HepG2 (cell line): Measurements from ENCODE around the gene SERINC2. TPM values are rescaled to one million over a fixed set of nuclear protein-coding genes. Genes with fewer than 3 reads are reported as not detected.
A peak's percentile ranks its signal among the peaks of the same experiment; 100 is the strongest.

ENCODE experiments used
- KAT2B ChIP-seq: fragments of 150-350 bp; IDR thresholded peaks from 2 replicates; pipeline ENCODE4 v1.6.1; 2014; ENCODE audit warnings: low read depth, low read length, borderline replicate concordance
- TEAD3 ChIP-seq: optimal IDR thresholded peaks from 2 replicates; pipeline ENCODE3; 2016; ENCODE audit warnings: borderline replicate concordance
- XRCC5 ChIP-seq: fragments of 200-400 bp; formaldehyde crosslinking; optimal IDR thresholded peaks from 2 replicates; pipeline ENCODE3; 2017; ENCODE audit warnings: mild to moderate bottlenecking, low read length
- ZMYM4 ChIP-seq: sonication (generic); formaldehyde crosslinking; IDR thresholded peaks from 2 replicates; pipeline ENCODE4 v1.8.1; 2023; ENCODE audit warnings: mild to moderate bottlenecking, missing genetic modification reagents
- ZNF17 ChIP-seq: sonication (generic); formaldehyde crosslinking; IDR thresholded peaks from 2 replicates; pipeline ENCODE4 v1.5.0; 2020; ENCODE audit warnings: mild to moderate bottlenecking, missing genetic modification reagents
- ZNF335 ChIP-seq: sonication (generic); formaldehyde crosslinking; IDR thresholded peaks from 2 replicates; pipeline ENCODE4 v1.4.0; 2020; ENCODE audit warnings: missing genetic modification reagents
- polyA plus RNA-seq, 8 experiments: library from polyadenylated mRNA; depleted of rRNA in 3 of 8; stranded (reverse) in 7 of 8; unstranded in 1 of 8; fragments of >200 nt; fragmentation: Illumina TruSeq in 4 of 8; extraction: Trizol in 4 of 8; gene quantifications; 2 replicates each; pipeline versions ENCODE4 v1.2.1 to v1.2.3, GENCODE V29; 2011 to 2016; ENCODE audit warnings: low read depth in 4 of 8, missing spikeins in 1 of 8, mixed read lengths in 1 of 8; ENCODE audit not compliant: insufficient read depth in 1 of 8
- total RNA-seq, 5 experiments: library from RNA; depleted of rRNA; stranded (reverse); fragments of >200 nt; fragmentation: Illumina TruSeq; extraction: Trizol; gene quantifications; 2 replicates each; pipeline ENCODE4 v1.2.3, GENCODE V29; 2016; ENCODE audit warnings: low read depth in 1 of 5
- TF ChIP-seq, protein P1 (sequence below): sonication (generic); formaldehyde crosslinking; IDR thresholded peaks from 2 replicates; pipeline ENCODE4 v1.4.0; 2020; ENCODE audit warnings: mild to moderate bottlenecking, missing genetic modification reagents
- TF ChIP-seq, protein P2 (sequence below): sonication (generic); formaldehyde crosslinking; IDR thresholded peaks from 2 replicates; pipeline ENCODE4 v1.5.1; 2020; ENCODE audit warnings: mild to moderate bottlenecking, missing genetic modification reagents, borderline replicate concordance
- TF ChIP-seq, protein P3 (sequence below), 2 experiments: sonication (generic) in 1 of 2; formaldehyde crosslinking in 1 of 2; IDR thresholded peaks; 2 replicates each; pipeline versions ENCODE4 v1.4.0 to v1.6.1; 2016 to 2020; ENCODE audit warnings: borderline replicate concordance in 1 of 2, low read depth in 1 of 2, mild to moderate bottlenecking in 1 of 2, missing genetic modification reagents in 1 of 2
- TF ChIP-seq, protein P4 (sequence below): sonication (generic); formaldehyde crosslinking; IDR thresholded peaks from 2 replicates; pipeline ENCODE4 v1.4.0; 2020; ENCODE audit warnings: missing genetic modification reagents, borderline replicate concordance

The SERINC2 gene
- total and polyA plus RNA-seq, 2 of the 13 experiments (the other 11 are each of a cell fraction or from before 2014, with no cell fraction given), result 4.8 to 126 TPM

DNA sequence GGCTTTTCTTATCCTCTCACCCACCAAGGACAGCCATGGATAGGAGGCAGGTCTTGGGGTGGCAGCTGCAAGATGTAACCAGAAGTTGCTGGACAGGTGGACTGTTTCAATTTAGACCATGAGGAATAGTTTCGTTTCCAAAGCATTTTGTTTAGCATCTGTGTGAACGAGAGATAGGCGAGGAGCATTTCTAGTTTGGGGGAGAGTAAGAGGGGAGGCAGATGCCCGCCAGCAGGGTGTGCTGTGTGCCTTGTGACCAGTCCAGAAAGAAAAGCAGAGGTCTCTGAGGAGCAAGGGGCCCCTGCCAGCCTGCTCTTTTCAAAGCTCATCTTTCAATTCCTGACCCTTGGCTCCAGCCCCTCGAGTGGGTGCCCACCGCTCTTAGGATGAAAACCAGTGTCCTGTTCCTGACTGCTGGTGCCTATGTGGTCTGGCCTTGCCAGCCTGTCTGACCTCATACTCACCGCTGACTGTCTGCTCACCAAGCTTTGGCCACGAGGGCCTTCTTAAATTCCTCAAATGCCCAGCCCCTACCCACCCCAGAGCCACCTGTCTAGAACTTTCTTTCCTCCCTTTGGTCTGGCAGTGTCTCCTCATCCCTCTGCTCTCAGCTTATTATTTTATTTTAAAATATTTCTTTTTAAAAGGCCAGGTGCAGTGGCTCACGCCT, 8.5 kb downstream of the SERINC2 start (continued):
- TF ChIP-seq, protein P1, sequence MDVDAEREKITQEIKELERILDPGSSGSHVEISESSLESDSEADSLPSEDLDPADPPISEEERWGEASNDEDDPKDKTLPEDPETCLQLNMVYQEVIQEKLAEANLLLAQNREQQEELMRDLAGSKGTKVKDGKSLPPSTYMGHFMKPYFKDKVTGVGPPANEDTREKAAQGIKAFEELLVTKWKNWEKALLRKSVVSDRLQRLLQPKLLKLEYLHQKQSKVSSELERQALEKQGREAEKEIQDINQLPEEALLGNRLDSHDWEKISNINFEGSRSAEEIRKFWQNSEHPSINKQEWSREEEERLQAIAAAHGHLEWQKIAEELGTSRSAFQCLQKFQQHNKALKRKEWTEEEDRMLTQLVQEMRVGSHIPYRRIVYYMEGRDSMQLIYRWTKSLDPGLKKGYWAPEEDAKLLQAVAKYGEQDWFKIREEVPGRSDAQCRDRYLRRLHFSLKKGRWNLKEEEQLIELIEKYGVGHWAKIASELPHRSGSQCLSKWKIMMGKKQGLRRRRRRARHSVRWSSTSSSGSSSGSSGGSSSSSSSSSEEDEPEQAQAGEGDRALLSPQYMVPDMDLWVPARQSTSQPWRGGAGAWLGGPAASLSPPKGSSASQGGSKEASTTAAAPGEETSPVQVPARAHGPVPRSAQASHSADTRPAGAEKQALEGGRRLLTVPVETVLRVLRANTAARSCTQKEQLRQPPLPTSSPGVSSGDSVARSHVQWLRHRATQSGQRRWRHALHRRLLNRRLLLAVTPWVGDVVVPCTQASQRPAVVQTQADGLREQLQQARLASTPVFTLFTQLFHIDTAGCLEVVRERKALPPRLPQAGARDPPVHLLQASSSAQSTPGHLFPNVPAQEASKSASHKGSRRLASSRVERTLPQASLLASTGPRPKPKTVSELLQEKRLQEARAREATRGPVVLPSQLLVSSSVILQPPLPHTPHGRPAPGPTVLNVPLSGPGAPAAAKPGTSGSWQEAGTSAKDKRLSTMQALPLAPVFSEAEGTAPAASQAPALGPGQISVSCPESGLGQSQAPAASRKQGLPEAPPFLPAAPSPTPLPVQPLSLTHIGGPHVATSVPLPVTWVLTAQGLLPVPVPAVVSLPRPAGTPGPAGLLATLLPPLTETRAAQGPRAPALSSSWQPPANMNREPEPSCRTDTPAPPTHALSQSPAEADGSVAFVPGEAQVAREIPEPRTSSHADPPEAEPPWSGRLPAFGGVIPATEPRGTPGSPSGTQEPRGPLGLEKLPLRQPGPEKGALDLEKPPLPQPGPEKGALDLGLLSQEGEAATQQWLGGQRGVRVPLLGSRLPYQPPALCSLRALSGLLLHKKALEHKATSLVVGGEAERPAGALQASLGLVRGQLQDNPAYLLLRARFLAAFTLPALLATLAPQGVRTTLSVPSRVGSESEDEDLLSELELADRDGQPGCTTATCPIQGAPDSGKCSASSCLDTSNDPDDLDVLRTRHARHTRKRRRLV (CRISPR knock-in tag), result peak; percentile 20; the same call in 1 of the 2 replicates
- TF ChIP-seq, protein P2, sequence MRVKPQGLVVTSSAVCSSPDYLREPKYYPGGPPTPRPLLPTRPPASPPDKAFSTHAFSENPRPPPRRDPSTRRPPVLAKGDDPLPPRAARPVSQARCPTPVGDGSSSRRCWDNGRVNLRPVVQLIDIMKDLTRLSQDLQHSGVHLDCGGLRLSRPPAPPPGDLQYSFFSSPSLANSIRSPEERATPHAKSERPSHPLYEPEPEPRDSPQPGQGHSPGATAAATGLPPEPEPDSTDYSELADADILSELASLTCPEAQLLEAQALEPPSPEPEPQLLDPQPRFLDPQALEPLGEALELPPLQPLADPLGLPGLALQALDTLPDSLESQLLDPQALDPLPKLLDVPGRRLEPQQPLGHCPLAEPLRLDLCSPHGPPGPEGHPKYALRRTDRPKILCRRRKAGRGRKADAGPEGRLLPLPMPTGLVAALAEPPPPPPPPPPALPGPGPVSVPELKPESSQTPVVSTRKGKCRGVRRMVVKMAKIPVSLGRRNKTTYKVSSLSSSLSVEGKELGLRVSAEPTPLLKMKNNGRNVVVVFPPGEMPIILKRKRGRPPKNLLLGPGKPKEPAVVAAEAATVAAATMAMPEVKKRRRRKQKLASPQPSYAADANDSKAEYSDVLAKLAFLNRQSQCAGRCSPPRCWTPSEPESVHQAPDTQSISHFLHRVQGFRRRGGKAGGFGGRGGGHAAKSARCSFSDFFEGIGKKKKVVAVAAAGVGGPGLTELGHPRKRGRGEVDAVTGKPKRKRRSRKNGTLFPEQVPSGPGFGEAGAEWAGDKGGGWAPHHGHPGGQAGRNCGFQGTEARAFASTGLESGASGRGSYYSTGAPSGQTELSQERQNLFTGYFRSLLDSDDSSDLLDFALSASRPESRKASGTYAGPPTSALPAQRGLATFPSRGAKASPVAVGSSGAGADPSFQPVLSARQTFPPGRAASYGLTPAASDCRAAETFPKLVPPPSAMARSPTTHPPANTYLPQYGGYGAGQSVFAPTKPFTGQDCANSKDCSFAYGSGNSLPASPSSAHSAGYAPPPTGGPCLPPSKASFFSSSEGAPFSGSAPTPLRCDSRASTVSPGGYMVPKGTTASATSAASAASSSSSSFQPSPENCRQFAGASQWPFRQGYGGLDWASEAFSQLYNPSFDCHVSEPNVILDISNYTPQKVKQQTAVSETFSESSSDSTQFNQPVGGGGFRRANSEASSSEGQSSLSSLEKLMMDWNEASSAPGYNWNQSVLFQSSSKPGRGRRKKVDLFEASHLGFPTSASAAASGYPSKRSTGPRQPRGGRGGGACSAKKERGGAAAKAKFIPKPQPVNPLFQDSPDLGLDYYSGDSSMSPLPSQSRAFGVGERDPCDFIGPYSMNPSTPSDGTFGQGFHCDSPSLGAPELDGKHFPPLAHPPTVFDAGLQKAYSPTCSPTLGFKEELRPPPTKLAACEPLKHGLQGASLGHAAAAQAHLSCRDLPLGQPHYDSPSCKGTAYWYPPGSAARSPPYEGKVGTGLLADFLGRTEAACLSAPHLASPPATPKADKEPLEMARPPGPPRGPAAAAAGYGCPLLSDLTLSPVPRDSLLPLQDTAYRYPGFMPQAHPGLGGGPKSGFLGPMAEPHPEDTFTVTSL (CRISPR knock-in tag), result no peak
- TF ChIP-seq ZMYM4 (CRISPR knock-in tag), result no peak
- TF ChIP-seq, protein P3, sequence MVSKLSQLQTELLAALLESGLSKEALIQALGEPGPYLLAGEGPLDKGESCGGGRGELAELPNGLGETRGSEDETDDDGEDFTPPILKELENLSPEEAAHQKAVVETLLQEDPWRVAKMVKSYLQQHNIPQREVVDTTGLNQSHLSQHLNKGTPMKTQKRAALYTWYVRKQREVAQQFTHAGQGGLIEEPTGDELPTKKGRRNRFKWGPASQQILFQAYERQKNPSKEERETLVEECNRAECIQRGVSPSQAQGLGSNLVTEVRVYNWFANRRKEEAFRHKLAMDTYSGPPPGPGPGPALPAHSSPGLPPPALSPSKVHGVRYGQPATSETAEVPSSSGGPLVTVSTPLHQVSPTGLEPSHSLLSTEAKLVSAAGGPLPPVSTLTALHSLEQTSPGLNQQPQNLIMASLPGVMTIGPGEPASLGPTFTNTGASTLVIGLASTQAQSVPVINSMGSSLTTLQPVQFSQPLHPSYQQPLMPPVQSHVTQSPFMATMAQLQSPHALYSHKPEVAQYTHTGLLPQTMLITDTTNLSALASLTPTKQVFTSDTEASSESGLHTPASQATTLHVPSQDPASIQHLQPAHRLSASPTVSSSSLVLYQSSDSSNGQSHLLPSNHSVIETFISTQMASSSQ (IDR thresholded peaks at IDR 0.05; ENCODE audit: low read depth), result no peak
- TF ChIP-seq, protein P3 (CRISPR knock-in tag; IDR thresholded peaks at IDR 0.05; ENCODE audit: borderline replicate concordance), result no peak
- TF ChIP-seq ZNF335 (CRISPR knock-in tag), result no peak
- no peak for TF ChIP-seq ZNF17
- TF ChIP-seq XRCC5, result peak; percentile 49
- peak; percentile 57 for TF ChIP-seq TEAD3 (CRISPR knock-in tag)
- TF ChIP-seq, protein P4, sequence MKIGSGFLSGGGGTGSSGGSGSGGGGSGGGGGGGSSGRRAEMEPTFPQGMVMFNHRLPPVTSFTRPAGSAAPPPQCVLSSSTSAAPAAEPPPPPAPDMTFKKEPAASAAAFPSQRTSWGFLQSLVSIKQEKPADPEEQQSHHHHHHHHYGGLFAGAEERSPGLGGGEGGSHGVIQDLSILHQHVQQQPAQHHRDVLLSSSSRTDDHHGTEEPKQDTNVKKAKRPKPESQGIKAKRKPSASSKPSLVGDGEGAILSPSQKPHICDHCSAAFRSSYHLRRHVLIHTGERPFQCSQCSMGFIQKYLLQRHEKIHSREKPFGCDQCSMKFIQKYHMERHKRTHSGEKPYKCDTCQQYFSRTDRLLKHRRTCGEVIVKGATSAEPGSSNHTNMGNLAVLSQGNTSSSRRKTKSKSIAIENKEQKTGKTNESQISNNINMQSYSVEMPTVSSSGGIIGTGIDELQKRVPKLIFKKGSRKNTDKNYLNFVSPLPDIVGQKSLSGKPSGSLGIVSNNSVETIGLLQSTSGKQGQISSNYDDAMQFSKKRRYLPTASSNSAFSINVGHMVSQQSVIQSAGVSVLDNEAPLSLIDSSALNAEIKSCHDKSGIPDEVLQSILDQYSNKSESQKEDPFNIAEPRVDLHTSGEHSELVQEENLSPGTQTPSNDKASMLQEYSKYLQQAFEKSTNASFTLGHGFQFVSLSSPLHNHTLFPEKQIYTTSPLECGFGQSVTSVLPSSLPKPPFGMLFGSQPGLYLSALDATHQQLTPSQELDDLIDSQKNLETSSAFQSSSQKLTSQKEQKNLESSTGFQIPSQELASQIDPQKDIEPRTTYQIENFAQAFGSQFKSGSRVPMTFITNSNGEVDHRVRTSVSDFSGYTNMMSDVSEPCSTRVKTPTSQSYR (CRISPR knock-in tag), result no peak
- TF ChIP-seq KAT2B, result no peak
